Nephron progenitor cell (in vitro differentiated cells): ENCODE data around the gene UMAD1.

ENCODE experiments used
- DNase-seq: peaks from one replicate; pipeline ENCODE4 v3.0.0; 2021
- H3K27ac Mint-ChIP-seq: 2 replicates; pipeline ENCODE4 v1.8.0; 2021; ENCODE audit warnings: mild to moderate bottlenecking, moderate library complexity, mixed read lengths
- H3K27me3 Mint-ChIP-seq: 2 replicates; pipeline ENCODE4 v1.8.0; 2021; ENCODE audit warnings: mild to moderate bottlenecking, low read depth, mixed read lengths; ENCODE audit not compliant: poor library complexity
- H3K36me3 Mint-ChIP-seq: 2 replicates; pipeline ENCODE4 v1.8.0; 2021; ENCODE audit warnings: low read depth, mixed read lengths
- H3K4me1 Mint-ChIP-seq: 2 replicates; pipeline ENCODE4 v1.8.0; 2021; ENCODE audit warnings: mixed read lengths
- H3K4me3 Mint-ChIP-seq: 2 replicates; pipeline ENCODE4 v1.8.0; 2021; ENCODE audit warnings: mild to moderate bottlenecking, moderate library complexity, mixed read lengths
- H3K9me3 Mint-ChIP-seq: 2 replicates; pipeline ENCODE4 v1.8.0; 2021; ENCODE audit warnings: mild to moderate bottlenecking, moderate library complexity, mixed read lengths
- TF ChIP-seq, protein P1 (sequence below): fragments of 200-600 bp; sonication (generic); IDR thresholded peaks from 2 replicates; pipeline ENCODE4 v1.5.0; 2021; ENCODE audit warnings: antibody characterized with exemption

UMAD1 gene

DNA sequence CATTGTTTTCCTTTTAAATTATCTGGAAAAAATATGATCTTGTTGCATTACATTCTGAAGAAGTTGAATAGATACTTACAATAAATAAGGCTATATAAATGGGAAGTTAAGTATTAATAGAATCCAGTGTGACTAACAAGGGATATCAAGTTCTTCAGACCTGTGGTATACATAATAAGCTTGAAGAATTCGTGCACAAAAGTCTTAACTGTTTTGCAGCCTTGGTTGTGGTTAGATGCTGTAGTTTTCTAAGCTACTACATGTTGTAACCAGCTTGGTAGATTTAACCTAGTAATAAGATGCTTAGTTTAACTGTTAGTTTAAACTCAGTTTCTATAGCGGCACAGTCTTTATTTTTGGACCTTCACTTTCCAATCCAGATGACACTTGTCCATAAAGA lies 221.8 kb downstream of the UMAD1 start:
- no peak overlapping the region for H3K4me3 Mint-ChIP-seq
- TF ChIP-seq, protein P1, sequence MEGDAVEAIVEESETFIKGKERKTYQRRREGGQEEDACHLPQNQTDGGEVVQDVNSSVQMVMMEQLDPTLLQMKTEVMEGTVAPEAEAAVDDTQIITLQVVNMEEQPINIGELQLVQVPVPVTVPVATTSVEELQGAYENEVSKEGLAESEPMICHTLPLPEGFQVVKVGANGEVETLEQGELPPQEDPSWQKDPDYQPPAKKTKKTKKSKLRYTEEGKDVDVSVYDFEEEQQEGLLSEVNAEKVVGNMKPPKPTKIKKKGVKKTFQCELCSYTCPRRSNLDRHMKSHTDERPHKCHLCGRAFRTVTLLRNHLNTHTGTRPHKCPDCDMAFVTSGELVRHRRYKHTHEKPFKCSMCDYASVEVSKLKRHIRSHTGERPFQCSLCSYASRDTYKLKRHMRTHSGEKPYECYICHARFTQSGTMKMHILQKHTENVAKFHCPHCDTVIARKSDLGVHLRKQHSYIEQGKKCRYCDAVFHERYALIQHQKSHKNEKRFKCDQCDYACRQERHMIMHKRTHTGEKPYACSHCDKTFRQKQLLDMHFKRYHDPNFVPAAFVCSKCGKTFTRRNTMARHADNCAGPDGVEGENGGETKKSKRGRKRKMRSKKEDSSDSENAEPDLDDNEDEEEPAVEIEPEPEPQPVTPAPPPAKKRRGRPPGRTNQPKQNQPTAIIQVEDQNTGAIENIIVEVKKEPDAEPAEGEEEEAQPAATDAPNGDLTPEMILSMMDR: no peak
- H3K36me3 Mint-ChIP-seq: no peaks in the 10 kb centered on the region
- no peaks in the 10 kb centered on the region for H3K27me3 Mint-ChIP-seq
- peaks cover 4% of the 10 kb centered on the region for H3K9me3 Mint-ChIP-seq
- peaks cover 37% of the 10 kb centered on the region for H3K4me1 Mint-ChIP-seq
- H3K27ac Mint-ChIP-seq: no peak overlapping the region
- no peak for DNase-seq

DNA sequence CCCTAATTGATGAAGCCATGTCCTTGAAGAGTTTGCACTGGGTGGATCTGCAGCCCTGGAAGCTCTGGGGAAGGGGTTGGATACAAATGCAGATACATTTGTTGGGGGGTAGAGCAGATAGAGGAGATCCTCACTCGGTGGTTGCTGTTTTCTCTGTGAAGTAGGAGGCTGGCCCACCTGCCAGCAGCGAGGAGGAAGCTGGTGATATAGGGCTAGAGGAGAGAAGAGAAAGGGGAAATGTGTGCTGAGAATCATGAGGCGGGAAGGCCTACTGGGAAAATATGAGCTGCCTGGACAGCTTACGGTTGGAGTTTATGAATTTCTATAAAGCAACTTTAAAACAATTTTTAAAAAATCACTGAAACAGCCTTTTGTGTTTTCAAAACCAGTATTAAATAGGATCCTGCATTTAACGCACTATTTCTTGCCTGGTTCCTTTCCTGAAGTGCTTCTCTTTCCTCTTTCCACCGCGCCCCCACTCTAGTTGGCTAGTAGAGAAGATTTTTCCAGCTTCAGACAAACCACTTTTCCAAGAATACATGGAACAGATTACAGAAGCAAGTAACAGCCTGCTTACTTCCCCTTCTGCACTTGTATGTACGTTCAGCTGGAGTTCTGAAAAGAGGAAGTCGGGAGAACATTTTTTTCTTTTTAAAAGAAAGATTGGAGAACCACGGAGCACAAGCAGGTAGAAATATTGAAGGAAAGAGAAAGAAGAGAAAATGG lies 227.5 kb downstream of the UMAD1 start:
- no peaks in the 10 kb centered on the region for H3K36me3 Mint-ChIP-seq

DNA sequence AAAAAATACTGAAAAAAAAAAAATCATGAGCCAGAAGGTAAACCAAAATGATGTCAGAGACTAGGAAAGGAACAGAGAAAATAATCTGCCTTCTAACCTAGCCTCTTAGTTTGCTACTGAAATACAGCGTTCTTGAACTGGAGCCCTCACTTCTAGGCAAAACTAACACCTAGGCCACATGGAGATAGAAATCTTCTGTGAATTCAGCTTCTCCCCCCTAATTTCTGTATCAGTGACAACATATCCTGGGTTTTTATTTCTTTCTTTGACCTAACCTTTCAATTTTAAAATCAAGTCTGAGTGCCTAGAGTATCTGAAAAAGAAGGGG lies 228.0 kb downstream of the UMAD1 start:
- TF ChIP-seq, protein P1: no peak
- H3K9me3 Mint-ChIP-seq: no peaks in the 10 kb centered on the region
- no peaks in the 10 kb centered on the region for H3K36me3 Mint-ChIP-seq

More for the DNA sequence above, 227.5 kb downstream of the UMAD1 start:
- TF ChIP-seq, protein P1: no peak
- Mint-ChIP-seq H3K4me1 (peaks cover 6% of the 10 kb centered on the region), H3K9me3 (no peaks in the 10 kb centered on the region), H3K27ac (no peak overlapping the region), H3K4me3 (no peak overlapping the region), H3K27me3 (no peaks in the 10 kb centered on the region)
- DNase-seq: no peak

DNA sequence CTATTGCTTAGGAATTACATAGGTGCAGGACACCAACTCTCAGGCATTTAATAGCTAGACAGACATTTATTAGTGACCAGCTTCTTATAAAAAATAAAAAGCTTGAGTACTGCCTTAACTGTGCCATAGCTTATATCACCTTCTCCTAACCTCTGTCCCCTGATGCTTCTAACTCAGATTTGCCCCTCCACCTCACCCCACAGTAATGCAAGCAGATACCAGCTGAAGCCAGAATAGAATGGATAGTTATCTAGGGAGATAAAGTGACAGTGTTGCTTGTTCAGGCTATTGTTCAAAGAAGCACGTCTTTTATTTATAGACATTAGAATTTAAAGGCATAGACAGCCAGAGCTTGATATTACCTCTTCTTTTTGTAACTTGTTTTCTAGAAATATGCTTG lies 228.5 kb downstream of the UMAD1 start:
- Mint-ChIP-seq H3K4me1 (no peaks in the 10 kb centered on the region), H3K27ac (no peak overlapping the region), H3K36me3 (peaks cover 2% of the 10 kb centered on the region), H3K27me3 (no peaks in the 10 kb centered on the region), H3K4me3 (no peak overlapping the region), H3K9me3 (no peaks in the 10 kb centered on the region)
- TF ChIP-seq, protein P1: no peak
- no peak for DNase-seq

More for the DNA sequence above, 228.0 kb downstream of the UMAD1 start:
- no peak overlapping the region for H3K27ac Mint-ChIP-seq
- H3K27me3 Mint-ChIP-seq: no peaks in the 10 kb centered on the region
- H3K4me3 Mint-ChIP-seq: no peak overlapping the region
- no peak for DNase-seq
- H3K4me1 Mint-ChIP-seq: peaks cover 1% of the 10 kb centered on the region

DNA sequence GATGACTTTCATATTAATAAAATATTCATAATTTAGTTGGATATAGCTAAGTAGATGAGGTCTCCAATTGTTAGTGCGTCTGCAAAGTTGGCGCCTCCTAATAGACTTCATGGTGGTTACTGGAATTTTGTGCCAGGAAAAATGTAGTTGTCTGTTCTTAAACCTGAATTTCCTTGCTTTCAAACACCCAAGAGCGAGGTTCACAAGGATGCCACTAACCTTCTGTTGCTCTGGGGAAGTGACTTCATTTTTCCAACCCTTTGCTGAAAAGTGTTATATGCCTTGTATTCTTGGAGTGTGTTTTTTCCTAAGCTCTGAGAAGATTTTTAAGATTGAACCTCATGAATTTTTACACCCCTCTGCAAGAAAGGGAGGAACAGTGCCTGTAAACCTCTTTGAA lies 229.1 kb downstream of the UMAD1 start:
- H3K27ac Mint-ChIP-seq: no peak overlapping the region
- no peaks in the 10 kb centered on the region for H3K27me3 Mint-ChIP-seq
- TF ChIP-seq, protein P1: no peak
- H3K4me3 Mint-ChIP-seq: no peak overlapping the region
- peaks cover 5% of the 10 kb centered on the region for H3K36me3 Mint-ChIP-seq
- H3K4me1 Mint-ChIP-seq: no peaks in the 10 kb centered on the region
- no peak for DNase-seq
- H3K9me3 Mint-ChIP-seq: no peaks in the 10 kb centered on the region

DNA sequence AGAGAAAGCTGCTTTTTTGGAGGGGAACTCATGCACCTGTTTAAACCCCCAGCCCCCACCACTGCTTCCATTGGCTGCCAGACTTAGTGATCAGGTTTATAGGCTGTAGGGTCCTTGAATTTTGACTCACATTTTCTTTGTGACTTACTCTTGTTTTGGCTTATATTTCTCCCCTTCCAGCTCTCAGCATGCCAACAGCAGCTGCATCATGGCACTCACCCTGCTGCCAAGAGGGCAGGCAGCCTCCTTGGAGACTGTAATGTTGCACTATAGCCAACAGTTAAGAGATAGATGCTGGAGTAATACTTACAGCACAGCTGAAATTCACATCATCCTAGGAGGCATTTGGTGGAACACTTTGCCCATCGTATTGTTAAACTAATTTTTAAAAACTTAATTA lies 230.0 kb downstream of the UMAD1 start:
- H3K36me3 Mint-ChIP-seq: peaks cover 5% of the 10 kb centered on the region
- no peak overlapping the region for H3K4me3 Mint-ChIP-seq
- H3K4me1 Mint-ChIP-seq: no peaks in the 10 kb centered on the region
- no peak for DNase-seq
- H3K27ac Mint-ChIP-seq: no peak overlapping the region
- H3K9me3 Mint-ChIP-seq: peaks cover 8% of the 10 kb centered on the region
- TF ChIP-seq, protein P1: no peak
- H3K27me3 Mint-ChIP-seq: no peaks in the 10 kb centered on the region
